HG03571 (cell line): ENCODE measurements around the gene SYK.

Experiments
- ATAC-seq: cut with Tn5 transposase; IDR thresholded peaks from one replicate; pipeline ENCODE4 v1.9.1; 2021; ENCODE audit not compliant: unreplicated experiment

The SYK gene

DNA sequence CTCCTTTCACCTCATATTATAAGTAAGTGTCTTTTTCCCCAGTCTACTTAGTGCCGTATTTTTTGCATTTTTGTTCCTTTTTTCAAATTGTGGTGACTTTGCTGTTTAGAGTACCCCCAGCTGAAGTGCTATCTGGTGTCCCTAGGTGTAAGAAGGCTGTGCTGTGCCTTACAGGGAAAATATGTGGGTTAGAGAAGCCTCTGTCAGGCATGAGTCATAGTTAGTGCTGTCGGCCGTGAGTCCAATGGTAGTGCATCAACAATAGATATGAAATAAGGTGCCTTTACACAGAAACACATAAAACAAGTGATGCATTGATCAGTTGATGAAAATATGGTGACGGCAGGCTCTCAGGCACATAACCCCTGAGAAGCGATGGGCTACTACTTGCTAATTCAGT is 20.1 kb downstream of the SYK start:
- ATAC-seq, result no peak

DNA sequence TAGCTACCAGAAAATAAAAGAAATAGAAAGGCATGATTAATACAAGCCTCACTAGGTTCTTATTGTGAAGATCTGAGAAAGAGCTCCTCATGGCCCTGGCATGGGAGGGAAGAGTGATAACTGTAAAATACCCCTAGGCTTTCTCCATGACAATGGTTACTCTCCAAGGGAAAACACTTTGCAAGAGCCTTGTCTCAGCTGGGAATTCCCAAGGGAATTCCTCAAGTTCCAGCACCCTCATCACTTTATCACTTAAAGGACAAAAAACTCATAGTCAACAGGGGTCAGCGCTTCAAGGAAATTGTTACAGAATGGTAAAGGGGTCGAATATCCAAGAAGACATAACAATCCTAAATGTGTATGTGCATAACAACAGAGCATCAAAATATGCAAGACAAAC is 21.2 kb downstream of the SYK start:
- ATAC-seq, result no peak

DNA sequence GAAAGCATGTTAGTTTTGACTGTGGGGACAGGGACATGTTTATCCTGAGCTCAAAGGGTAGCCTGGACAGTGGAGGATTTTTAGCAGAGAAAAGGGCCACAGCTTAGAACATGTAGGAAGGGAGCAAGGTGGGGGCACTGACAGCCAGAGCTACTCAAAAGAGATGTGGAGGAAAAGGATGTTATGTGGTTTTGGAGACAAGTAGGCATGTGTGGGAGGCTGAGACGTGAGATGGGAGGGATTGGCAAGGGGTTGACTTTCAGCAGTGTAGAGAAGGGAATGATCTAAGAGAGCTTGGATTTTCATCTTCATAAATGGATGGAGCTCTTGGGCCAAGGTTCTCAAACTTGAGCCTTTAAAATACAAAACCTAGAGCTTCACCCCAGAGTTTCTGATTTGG is 24.0 kb downstream of the SYK start:
- ATAC-seq, result no peak

DNA sequence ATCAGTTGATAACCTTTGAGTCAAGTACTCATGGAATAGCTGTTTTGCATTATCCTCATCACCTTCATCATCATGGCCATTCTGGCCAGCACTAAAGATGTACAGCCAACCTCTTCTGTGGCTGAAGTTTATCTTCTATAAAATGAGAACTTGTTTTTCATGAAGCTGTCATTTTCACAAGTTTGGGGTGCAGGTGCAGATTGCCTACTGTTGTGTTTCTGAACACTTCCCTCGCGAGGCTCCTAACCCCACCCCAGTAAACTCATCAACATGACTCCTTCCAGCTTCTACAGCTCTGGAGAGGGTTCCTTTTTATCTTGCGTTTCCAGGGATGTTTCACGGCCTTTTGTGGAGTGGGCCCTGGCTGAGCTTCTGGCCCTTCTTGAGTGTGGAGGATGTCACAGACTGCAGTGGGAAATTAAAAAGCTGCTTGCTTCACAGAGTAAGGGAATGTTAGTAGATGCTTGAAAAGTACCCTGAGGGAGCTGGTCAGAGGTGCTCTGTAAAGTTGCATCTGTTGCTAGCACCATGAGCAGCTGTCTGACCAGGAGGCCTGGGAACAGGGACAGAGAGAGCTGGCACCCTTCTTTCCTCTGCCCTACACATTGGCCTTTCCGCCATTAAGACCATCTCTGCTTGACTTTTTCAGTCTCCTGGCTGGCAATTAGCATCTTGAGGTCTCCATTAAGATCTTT is 24.9 kb downstream of the SYK start:
- no peak for ATAC-seq

DNA sequence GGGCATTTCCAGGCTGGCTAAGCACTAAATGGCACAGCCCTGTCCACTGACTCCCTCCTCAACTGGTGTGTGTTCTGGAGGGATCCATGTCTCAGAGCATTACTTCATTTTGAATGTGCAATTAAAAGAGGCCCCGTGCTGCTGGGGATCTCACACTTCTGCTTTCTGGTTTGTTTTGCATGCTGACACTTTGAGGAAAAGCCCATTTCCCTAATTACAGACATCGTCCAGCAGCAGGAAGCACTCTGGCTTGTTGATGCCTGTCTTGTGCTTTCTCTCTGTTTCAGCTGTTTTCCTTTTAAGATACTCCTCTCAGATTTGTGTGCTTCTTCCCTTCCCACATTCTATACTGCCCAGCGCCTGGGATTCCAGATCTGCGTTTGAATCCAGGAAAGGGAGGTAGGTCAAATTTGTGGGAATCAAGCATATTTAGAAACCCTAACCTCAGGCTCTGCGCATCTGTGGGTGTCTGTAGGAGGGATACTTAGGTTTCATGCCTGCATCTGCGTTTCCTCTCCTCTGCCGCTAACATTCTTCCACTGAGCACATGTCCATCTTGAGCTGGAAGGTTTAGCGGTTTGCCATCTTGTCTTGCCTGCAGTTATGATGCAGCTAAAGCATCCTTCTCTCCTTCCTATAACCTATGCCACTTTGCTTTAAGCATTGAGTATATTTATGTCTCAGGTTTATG is 25.7 kb downstream of the SYK start:
- ATAC-seq, result peak; percentile 47

DNA sequence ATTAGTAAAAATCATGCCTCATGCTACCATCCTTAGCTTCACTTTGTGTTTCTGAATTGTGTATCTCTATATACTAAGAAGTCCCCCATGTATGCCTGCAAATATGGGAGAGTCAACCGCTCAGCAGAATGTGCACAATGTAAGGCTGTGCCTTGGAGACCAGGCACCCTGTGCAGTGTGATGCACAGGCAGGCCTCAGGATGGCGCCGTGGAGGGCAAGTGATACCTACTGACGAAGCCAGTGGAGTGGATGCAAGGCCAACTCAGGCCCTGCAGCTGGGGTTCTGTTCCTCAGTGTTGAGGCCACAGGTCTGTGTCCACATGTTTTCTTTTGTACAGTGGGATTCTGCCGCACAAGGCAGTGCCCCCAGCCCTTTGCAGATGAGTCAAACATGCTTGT is 28.4 kb downstream of the SYK start:
- ATAC-seq, result no peak

DNA sequence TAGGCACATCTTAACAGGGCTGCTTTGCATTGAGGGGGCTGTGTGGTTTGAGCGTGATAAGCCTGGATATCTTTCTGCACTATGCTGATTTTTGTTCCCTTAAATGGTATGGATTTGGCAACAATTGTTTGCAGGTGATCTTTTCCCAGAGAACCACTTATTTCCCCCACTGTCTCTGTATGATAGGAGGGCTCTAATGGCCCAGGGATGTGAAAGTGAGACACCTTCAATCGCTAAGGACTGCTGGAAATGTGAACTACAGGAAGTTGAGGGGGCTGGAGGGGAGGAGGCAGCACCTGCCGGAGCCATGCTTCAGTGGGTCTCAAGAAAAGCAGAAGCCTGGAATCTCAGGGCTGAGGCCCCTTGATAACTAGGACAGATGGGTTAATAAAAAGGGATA is 29.4 kb downstream of the SYK start:
- ATAC-seq, result peak; percentile 47

DNA sequence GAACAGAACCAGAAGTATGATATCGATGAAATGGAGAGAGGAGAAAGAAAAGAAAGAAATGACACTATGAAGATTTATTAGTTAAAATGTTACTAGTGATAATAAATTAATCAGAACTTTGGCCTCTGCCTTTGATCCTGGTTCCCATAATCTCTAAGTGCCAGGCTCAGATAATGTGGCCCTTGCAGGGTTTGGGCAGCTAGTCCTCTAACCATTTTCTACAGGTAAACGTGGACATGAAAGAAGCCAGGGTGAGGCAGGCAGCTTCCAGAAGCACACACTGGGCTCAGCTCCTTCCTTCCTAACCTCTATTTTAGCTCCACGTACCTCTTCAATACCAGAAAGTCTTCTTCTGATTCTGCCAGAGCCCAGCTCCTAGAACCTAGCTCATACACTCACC is 30.6 kb downstream of the SYK start:
- ATAC-seq, result no peak

DNA sequence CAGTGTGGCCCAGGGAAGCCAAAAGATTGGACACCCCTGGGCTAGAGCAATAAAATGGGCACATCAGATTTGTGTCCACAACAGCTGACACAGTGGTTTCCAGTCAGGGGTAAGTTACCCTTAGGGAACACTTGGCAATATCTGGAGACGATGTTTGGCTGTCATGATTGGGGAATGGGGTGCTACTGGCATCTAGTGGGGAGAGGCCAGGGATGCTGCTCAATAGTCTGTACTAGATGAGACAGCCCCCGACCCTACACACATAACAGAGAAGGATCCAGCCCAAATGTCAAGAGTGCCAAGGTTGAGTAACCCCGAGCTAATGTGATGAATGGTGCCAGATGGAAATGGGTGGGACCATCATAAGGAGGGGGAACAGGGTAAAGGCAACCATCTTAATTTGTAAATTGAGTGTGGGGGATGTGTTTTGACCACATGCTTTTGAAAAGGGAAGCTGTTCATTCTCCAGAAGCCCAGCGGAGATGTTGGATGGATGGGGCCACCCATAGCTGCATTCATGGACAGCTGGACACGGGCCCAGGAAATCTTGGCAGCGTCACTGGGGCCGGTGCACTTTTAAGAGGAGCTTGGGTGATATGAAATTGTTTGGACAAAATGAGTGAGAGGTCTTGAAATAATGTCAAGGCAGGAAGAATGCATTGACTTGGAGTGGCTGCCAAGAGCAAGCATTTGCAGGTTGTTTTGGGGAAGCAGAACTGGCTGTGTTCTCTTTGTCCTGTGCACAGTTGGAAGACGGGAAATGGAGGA is 33.4 kb downstream of the SYK start:
- ATAC-seq, result no peak

DNA sequence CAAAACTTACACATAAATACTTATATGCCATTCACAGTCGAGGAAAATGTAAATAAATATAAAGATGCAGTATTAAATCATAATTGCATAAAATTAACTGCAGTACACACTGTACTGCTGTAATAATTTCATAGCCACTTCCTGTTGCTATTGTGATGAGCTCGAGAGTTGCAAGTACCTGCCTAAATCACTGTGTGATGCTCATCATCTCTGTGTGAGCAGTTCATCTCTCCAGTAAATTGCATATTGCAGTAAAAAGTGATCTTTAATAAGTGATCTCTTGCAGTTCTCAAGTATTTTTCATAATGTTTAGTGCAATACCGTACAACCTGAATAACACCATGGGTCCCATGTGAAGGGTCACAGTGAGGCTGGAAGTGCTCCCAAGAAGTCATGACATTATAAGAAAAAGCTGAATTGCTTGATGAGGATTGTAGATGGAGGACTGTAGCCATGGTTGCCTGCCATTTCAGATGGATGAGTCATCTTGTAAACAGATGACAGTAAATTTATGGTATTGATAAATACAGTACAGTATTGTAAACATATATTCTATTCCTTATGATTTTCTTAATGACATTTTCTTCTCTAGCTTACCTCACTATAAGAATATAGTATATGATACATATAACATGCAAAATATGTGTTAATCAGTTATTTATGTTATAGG is 34.9 kb downstream of the SYK start:
- ATAC-seq, result no peak

DNA sequence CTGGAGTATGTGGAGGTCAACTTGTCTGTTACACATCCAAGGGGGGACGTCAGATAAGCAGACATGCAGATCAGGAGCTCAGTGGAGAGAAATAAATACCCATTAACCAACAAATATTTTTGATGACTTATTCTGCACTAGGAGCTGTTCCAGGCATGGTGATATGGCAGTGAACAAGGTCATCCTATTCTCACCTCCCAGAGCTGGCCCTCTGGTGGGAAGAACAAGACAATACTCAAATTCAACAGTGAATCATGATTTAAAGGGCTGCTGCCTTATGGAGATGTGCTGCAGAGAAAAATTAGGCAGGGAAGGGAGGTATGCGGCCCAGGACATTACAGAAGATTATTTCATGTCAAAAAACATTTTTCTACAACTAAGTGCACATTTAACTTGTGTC is 36.5 kb downstream of the SYK start:
- no peak for ATAC-seq

DNA sequence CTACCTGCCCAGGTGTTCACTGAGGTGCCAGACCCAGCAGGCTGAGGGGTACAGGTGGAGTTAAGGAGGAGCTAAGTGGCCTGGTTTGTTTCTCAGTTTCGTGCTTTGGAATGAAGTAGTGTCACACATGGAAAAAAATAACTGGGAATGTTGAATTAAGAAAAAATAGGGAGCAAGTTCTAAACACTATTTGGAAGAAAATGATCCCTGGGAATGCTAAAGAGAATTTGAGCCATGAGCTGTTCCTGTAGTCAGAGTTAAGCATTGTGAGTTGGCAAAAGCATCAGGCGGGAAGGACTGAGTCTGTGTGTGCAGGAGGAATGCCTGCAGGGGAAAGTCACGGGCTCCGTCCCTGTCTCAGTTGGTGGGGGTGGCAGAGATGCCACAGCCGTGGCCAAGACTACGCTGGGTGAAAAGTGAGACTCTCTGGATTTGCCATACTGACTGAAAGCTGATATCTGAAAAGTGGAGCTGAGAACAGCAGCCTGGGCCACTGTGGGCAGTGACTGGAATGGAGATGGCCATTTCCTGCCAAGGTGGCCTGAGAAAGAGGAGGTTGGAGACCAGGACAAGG is 37.0 kb downstream of the SYK start:
- ATAC-seq, result no peak

DNA sequence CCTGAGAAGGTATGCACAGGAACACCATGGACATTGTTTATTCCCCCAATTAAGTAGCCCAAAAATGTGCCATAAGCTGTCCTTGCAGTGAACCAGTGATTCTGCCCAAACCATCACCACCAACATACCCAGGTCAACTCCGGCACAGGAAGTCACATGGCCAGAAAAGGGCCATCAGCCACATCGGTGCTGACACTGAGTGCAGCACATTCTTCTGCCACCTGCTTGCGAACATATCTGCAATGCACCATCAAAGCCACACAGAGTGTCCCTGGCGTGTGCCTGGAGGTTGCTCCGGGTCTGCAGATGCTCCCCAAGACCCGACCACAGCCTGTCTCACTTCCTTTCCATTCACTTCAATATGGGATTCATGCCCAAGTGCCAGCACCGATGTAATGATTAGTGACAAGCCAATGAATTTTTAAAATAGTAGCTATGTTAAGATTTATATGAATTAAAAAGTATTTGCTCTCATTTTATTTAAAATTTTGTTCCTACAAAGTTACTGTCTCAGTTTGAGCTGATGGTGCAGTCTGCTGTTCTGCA is 37.6 kb downstream of the SYK start:
- ATAC-seq, result no peak

DNA sequence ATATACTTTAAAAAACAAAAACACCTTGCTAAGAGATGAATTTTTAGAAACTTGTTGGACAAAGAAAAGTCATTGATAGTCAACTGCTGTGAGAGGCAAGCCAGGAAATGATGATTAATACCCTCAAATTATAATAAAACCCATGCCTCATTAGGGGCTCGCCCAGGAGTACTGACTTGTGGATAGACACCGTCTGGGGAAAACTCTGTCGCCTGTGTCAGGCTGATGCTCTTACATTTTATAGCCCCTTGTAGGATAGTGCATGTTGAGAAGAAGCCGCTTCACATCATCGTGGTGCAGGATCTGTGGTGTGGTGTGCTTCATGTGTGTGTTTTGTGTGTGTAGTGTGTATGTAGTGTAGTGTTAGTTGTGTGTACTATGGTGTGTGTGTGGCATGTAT is 39.1 kb downstream of the SYK start:
- no peak for ATAC-seq

DNA sequence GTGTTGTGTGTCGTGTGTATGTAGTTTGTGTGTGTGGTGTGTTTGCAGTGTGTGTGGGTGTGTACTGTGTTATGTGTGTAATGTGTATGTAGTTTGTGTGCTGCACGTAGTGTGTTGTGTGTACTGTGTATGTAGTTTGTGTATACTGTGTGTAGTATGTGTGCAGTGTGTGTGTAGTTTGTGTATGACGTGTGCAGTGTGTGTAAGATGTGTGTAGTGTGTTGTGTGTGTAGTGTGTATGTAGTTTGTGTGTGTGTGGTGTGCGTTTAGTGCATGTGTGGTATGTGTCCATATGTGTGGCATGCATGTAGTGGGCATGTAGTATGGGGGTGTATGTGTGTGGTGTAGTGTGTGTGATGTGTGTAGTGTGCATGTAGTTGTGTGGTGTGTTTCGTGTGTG is 39.6 kb downstream of the SYK start:
- ATAC-seq, result no peak

DNA sequence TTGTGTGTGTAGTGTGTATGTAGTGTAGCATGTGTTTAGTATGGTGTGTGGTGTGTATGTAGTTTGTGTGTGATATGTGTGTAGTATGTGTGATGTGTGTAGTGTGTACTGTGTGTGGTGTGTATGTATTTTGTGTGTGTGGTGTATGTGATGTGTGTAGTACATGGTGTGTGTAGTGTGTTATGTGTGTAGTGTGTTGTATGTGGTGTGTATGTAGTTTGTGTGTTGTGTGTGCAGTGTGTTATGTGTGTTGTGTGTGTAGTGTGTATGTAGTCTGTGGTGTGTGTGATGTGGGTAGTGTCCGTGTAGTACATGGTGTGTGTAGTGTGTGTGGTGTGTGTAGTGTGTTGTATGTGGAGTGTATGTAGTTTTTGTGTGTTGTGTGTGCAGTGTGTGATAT is 40.0 kb downstream of the SYK start:
- ATAC-seq, result no peak

DNA sequence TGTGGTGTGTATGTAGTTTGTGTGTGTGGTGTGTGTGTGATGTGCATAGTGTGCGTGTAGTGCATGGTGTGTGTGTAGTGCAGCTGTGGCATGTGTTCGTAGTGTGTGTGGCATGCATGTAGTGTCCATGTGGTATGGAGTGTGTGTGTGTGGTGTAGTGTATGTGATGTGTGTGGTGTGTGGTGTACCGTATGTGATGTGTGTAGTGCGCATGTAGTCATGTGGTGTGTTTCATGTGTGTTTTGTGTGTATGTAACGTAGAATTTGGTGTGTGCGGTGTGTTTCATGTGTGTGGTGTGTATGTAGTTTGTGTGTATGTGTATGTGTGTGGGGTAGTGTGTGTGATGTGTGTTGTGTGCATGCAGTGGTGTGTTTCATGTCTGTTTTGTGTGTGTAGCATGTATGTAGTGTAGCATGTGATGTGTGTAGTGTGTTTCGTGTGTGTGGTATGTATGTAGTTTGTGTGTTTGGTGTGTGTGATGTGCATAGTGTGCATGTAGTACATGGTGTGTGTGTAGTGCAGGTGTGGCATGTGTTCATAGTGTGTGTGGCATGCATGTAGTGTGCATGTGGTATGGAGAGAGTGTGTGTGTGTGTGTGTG is 40.7 kb downstream of the SYK start:
- ATAC-seq, result no peak

DNA sequence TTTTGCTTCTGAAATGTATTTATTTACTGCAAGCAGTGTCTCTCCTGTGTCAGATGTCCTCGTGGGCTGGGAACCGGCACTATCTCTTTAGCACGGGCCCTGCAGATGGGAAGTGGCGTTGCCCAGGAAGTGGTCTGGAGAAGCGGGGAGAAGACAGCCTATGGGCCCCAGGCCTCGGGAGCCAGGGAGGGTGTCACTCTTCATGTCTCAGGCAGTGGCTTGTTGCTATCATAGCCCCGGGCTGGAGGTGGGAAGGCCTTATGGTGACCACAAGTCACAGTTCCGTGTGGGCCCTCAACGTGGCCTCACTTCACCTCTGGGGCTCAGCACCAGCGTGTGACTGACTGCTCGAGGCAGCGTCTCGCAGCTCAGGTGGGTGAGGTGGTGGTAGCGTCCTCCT is 41.4 kb downstream of the SYK start:
- no peak for ATAC-seq

DNA sequence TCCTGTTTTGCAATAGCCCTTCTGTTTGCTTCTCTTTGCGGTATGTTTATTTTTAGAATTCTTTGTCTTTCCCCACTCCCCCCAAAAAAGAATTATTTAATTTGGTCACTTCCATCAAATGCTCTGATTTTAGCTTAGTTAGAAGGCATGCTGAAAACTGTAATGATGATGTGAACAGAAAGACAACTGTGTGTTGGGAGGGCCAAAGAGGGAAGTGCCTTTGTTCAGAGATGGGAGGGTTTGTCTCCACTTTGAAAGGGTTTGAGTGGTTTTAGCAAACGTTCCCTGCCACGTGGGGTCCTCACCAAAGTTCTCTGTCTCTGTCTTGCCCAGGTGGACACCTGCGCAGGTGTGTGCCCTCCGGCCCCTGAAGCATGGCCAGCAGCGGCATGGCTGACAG is 41.9 kb downstream of the SYK start:
- ATAC-seq, result no peak

DNA sequence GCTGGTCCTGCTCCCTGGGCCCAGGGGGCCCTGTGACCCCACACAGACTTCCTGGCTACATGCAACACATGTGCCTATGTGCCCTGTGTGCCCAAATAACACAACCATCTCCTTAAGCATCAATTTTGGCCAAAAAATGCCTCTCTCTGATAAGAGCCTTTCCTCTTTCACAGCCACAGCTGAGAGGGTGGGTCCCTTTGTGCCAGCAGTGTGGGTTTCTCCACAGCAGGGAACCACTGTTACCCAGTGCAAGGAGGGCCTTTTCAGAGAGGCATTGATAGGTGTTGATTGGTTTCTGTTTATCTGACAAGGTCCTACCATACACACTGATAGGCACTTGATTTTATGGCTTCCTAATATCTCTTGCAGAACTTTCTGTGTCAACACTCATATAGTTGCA is 42.7 kb downstream of the SYK start:
- ATAC-seq, result no peak
